IMR-90 (cell line): ENCODE measurements around the gene BTF3.

Experiments
- POLR2A ChIP-seq: IDR thresholded peaks from 2 replicates; pipeline ENCODE4 v1.6.1; 2012; ENCODE audit warnings: mild to moderate bottlenecking, low read depth, low read length
- RCOR1 ChIP-seq: IDR thresholded peaks from 2 replicates; pipeline ENCODE4 v1.6.1; 2012; ENCODE audit warnings: mild to moderate bottlenecking, low read length, improper control_type of control experiment; ENCODE audit not compliant: insufficient replicate concordance
- TF ChIP-seq, protein P1 (sequence below): fragments of 150-350 bp; IDR thresholded peaks from 2 replicates; pipeline ENCODE4 v1.6.1; 2017; ENCODE audit warnings: mild to moderate bottlenecking, antibody characterized with exemption, low read length, low read depth
- TF ChIP-seq, protein P2 (sequence below): conservative IDR thresholded peaks from 2 replicates; pipeline ENCODE4 v1.5.1; 2012; ENCODE audit warnings: mild to moderate bottlenecking, low read depth, low read length, improper control_type of control experiment

DNA sequence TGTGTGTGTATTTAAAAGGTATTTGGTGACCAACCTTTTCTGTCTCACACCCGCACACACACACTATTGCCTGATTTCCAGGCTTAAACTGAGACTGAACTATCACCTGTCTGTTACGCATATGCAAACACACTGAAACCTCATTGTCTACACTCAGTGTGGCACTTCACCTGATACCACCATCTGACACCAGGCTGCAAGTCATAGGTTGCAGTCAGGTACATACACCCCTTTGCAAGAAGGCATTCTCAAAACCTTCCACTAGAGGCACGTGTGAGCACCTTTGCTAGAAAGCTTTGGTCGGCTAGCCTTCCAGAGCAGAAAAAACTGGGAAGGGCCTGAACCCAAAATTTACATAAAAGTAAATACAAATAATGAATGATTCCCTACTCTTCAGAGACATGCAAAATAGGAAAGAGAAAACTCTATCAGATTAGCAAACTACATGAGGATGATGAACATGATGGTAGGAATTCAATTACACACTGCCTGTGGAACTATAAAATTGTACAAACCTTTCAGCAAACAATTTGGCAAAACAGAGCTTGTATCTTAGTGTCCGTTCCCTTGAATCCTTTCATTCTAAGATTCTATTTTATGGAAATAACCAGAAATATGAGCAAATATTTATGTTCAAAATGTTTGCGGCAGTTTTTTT lies 43.7 kb upstream of the BTF3 start:
- TF ChIP-seq RCOR1 (no peak), POLR2A (no peak)
- TF ChIP-seq, protein P1, sequence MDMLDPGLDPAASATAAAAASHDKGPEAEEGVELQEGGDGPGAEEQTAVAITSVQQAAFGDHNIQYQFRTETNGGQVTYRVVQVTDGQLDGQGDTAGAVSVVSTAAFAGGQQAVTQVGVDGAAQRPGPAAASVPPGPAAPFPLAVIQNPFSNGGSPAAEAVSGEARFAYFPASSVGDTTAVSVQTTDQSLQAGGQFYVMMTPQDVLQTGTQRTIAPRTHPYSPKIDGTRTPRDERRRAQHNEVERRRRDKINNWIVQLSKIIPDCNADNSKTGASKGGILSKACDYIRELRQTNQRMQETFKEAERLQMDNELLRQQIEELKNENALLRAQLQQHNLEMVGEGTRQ = no peak
- TF ChIP-seq, protein P2, sequence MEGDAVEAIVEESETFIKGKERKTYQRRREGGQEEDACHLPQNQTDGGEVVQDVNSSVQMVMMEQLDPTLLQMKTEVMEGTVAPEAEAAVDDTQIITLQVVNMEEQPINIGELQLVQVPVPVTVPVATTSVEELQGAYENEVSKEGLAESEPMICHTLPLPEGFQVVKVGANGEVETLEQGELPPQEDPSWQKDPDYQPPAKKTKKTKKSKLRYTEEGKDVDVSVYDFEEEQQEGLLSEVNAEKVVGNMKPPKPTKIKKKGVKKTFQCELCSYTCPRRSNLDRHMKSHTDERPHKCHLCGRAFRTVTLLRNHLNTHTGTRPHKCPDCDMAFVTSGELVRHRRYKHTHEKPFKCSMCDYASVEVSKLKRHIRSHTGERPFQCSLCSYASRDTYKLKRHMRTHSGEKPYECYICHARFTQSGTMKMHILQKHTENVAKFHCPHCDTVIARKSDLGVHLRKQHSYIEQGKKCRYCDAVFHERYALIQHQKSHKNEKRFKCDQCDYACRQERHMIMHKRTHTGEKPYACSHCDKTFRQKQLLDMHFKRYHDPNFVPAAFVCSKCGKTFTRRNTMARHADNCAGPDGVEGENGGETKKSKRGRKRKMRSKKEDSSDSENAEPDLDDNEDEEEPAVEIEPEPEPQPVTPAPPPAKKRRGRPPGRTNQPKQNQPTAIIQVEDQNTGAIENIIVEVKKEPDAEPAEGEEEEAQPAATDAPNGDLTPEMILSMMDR = peak; percentile 71
